ENCODE results near the gene LCN15.

GRCh38 chr9:136775191-136775590 is 10.9 kb upstream of the LCN15 start:
- TF ChIP-seq, protein P1, sequence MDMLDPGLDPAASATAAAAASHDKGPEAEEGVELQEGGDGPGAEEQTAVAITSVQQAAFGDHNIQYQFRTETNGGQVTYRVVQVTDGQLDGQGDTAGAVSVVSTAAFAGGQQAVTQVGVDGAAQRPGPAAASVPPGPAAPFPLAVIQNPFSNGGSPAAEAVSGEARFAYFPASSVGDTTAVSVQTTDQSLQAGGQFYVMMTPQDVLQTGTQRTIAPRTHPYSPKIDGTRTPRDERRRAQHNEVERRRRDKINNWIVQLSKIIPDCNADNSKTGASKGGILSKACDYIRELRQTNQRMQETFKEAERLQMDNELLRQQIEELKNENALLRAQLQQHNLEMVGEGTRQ (IDR thresholded peaks at IDR 0.05; ENCODE audit: low read depth, low read length): no peak
- no peak for TF ChIP-seq CTCF (conservative IDR thresholded peaks at IDR 0.05; ENCODE audit: low read depth, low read length)
- no peak for TF ChIP-seq BHLHE40 (IDR thresholded peaks at IDR 0.05; ENCODE audit: low read depth, low read length)
- TF ChIP-seq POLR2A (IDR thresholded peaks at IDR 0.05; ENCODE audit: low read depth, low read length): no peak

Data from IMR-90 (cell line).